Activated T-cell treated with anti-CD3 and anti-CD28 coated beads for 48 hours (primary cell): ENCODE results near the gene PRKCE.

Source experiments
- DNase-seq: peaks from one replicate; pipeline ENCODE4 v3.0.0-alpha.2; 2020; ENCODE audit warnings: low read depth

Gene PRKCE

GRCh38 chr2:45860136-45861121 lies 209.0 kb downstream of the PRKCE start:
- no peak for DNase-seq

DNA sequence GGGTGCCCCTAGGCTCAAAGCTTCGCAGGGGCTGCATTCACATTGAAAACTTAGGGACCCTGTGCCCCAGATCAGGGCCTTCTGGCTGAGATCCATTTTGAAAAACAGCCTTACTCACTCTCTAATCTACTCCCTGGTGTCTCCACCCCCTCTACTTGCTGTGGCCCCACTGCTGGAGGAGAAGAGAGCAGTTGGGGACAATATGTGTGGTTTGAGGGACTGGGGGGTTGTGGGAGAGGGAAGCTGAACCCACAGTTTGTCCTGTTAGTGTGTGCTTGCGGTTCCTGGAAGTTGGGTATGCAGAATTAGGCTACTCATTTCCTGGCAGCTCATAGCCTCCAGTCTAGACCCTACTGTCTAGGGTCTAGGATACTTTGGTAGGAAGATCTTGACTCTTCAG lies 211.4 kb downstream of the PRKCE start:
- no peak for DNase-seq

DNA sequence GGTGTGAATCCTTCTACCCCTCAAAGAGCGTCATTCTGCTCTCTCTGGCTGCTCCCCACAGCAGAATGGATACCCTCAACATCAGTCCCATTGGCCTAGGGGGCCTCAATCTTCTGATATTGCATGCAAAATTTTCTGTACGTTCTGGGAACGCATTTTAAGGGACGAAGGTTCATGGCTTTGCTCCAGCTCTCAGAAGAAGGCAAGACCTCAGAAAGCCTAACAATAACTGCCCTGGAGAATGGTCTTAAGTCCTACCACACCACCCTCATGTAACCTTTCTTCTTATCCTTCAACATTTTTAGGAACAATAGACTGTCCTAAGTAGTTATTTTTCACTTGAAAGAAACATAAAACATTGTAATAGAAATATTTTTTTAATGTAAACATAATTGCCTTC lies 212.6 kb downstream of the PRKCE start:
- no peak for DNase-seq

DNA sequence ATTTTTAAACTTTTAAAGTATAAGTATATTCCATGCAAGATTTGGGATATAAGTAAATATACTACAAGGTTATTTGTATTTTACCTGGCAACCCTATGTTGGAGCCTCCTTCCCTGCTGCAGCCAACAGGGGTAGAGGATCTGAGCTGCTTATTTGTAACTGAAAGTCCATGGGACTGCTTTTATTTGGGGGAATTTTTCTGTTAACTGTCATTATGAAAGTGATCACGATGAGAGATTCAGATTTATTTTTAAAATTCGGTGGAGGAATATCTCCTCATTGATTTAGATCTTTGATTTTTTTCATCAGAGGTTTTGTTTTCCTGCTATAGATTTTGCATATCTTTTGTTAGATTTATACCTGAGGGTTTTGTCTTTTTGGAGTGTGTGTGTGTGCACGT lies 215.9 kb downstream of the PRKCE start:
- DNase-seq, result no peak

GRCh38 chr2:45867800-45868199 lies 216.3 kb downstream of the PRKCE start:
- DNase-seq, result no peak

GRCh38 chr2:45869165-45869501 lies 217.7 kb downstream of the PRKCE start:
- DNase-seq, result no peak

GRCh38 chr2:45871025-45871424 lies 219.6 kb downstream of the PRKCE start:
- DNase-seq, result no peak

GRCh38 chr2:45871541-45871940 lies 220.1 kb downstream of the PRKCE start:
- no peak for DNase-seq

DNA sequence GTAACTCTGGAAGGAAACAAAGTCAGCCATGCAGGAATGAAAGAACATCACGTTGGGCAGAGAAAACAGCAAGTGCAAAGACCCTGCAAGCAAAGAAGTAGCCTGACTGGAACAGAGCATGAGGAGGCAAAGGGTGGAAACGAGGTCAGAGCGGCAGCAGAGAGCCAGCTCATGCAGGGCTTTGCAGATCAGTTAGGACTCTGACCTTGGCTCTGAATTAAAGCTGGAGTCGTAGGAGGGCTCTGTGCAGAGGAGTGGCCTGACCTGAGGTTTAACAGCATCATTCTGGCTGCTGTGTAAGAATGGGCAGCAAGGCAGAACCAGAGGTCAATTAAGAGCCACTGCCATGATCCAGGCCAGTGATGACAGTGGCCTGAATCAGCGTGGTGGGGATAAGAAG lies 220.7 kb downstream of the PRKCE start:
- no peak for DNase-seq

DNA sequence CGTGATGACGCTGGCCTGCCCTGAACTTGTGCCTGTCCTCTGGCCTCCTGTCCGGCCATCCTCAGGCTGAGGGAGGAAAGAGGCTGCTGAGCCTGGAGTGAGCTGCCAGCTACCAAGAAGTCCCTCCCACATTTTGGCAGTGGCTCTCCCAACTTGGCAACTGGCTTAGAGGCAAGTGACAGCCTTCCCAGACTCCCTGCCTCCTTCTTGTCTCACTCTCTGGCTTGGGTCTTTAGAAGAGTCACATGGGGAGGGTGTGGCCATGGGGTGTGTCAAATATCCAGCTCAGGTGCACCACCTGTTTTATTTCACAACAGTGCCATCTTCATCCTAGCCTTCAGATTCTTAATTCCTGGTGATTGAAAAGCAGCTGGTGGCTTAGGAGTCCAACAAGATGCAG lies 222.9 kb downstream of the PRKCE start:
- no peak for DNase-seq

- DNase-seq, result no peak
Measured at GRCh38 chr2:45876611-45877010, 225.1 kb downstream of the PRKCE start.

DNA sequence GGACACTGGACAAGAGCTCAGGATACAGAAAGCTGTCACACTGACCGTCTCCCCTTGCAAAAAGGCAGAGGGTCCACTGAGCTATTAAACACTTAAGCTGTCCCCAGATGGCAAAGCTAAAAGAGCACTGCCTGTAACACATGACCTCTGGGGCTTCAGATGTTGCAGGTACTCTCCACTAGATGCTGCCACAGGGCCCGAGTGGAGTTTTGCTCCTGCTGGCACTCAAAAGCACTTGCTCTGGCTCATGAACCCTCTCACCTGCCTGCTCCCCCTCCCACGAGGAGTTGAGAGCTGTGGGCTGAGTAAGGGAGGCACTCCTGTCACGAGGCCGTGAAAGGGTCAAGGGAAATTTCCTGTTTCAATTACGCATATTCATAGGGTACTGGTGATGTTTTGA lies 227.9 kb downstream of the PRKCE start:
- no peak for DNase-seq

- no peak for DNase-seq
Measured at GRCh38 chr2:45879936-45880335, 228.5 kb downstream of the PRKCE start.

- DNase-seq, result no peak
Measured at GRCh38 chr2:45881970-45882581, 230.6 kb downstream of the PRKCE start.

DNA sequence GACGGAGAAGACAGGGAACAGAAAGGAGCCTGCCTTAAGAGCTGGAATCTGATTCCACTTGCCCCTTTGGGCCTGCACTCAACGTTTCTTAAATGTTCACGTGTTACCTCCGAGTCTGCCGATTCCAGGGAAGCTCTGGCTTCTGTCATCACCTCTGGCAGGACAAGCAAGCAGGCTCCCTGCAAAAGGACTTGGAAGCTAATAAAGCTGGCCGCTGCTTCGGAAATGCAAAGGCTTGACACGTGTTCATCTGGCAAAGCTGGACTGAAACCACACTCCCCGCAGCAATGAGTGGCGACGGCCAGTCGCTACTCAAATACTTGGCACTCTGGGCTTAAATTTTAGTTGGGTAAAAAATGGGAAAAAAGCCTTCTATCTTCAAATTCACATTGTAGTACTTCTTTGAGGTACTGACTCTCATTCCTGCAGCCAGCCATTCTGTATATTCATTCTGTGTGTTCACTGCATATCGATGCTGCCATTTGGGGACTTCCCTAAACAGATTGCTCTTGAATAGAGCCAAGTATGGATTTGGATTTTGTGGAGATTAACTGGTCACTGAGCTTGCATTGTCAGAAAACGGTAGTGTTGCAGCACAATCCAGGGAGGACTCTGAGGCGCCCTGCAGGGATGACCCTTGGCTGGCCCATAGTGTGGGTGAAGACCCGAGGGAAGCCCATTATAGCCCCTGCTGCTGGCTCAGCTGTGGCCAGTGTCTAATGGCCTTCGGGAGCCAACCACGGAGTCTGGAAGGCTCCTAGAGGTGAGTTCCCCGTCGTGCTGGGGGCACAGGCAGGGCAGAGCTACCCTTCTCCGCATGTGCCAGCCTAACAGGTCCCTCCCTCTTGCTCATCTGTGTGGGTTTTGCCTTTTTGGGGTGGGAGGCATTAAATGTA lies 231.5 kb downstream of the PRKCE start:
- no peak for DNase-seq

GRCh38 chr2:45883603-45884000 lies 232.1 kb downstream of the PRKCE start:
- no peak for DNase-seq

- no peak for DNase-seq
Measured at GRCh38 chr2:45884126-45884525, 232.7 kb downstream of the PRKCE start.

GRCh38 chr2:45885171-45885621 lies 233.7 kb downstream of the PRKCE start:
- DNase-seq, result no peak

GRCh38 chr2:45886171-45886663 lies 234.7 kb downstream of the PRKCE start:
- DNase-seq, result no peak

- no peak for DNase-seq
Measured at GRCh38 chr2:45888167-45888566, 236.7 kb downstream of the PRKCE start.

- DNase-seq, result no peak
Measured at GRCh38 chr2:45888641-45889040, 237.2 kb downstream of the PRKCE start.

DNA sequence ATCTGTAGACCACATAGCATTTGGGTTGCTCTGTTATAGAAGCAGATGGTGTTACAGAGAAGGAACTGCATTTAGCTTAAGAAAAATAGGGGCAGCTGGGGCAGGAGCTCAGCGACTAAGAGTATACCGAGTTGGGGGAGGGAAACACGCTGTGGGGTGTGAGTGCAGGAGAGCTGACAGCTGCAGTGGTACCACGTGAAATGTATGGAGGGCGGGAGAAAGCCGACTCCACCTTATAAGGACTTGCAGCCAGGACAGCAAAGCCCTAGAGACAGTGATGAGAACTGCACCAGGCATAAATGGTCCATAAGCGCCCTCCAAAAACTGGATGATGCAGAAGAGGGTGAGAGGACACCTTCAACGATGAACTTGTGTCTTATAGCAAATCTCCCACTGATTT lies 237.6 kb downstream of the PRKCE start:
- peak; percentile 15 for DNase-seq
